CD4-positive, alpha-beta T cell treated with Interleukin-15 for 1 hour (primary cell): ENCODE results near the gene B3GAT1.
"Not testable (repeated sequence)": the region's sequence is repeated elsewhere in the genome, so short reads cannot be mapped to it uniquely, and the experiment has no call there.

Experiments
- DNase-seq: peaks from one replicate; pipeline ENCODE4 v3.0.0-alpha.2; 2020

The B3GAT1 gene, protein sequence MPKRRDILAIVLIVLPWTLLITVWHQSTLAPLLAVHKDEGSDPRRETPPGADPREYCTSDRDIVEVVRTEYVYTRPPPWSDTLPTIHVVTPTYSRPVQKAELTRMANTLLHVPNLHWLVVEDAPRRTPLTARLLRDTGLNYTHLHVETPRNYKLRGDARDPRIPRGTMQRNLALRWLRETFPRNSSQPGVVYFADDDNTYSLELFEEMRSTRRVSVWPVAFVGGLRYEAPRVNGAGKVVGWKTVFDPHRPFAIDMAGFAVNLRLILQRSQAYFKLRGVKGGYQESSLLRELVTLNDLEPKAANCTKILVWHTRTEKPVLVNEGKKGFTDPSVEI

GRCh38 chr11:134412203-134413042 is at the start of gene B3GAT1:
B3GAT1 (minus strand) TSS chr11:134412242; CDS start chr11:134387659, 24,583 bp downstream.
- no peak for DNase-seq

DNA sequence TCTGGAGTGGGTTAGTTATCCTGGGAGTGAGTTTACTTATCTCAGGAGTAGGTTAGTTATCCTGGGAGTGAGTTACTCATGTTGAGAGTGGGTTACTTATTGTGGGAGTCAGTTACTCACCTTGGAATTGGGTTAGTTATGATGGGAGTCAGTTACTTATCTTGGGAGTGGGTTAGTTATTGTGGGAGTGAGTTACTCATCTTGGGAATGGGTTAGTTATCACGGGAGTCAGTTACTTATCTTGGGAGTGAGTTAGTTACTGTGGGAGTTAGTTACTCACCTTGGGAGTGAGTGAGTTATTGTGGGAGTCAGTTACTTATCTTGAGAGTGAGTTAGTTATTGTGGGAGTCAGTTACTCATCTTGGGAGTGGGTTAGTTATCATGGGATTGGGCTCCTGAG is 49.6 kb upstream of the B3GAT1 start:
- no peak for DNase-seq

DNA sequence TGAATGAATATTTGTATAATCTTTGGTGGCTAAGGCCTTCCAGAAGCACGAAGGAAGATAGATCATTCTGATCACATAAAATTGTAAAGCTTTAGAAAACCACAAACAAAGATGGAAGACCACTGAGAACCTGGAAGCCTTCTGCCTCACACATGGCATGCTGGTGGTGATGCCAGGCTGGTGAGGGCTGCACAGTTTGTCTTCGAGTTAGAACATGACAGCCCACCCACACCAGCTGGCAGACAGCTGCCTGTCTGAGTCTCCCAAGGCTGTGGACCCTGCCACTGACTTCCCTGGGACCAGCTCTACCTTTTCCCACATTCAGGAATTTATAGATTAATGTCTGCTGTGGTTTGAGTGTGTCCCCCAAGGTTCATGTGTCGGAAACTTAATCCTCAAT is 48.8 kb upstream of the B3GAT1 start:
- DNase-seq = no peak

- DNase-seq = no peak
These were observed 48.1 kb upstream of the B3GAT1 start for GRCh38 chr11:134460062-134460561.

- DNase-seq = no peak
These were observed 47.4 kb upstream of the B3GAT1 start for GRCh38 chr11:134459246-134460061.

DNA sequence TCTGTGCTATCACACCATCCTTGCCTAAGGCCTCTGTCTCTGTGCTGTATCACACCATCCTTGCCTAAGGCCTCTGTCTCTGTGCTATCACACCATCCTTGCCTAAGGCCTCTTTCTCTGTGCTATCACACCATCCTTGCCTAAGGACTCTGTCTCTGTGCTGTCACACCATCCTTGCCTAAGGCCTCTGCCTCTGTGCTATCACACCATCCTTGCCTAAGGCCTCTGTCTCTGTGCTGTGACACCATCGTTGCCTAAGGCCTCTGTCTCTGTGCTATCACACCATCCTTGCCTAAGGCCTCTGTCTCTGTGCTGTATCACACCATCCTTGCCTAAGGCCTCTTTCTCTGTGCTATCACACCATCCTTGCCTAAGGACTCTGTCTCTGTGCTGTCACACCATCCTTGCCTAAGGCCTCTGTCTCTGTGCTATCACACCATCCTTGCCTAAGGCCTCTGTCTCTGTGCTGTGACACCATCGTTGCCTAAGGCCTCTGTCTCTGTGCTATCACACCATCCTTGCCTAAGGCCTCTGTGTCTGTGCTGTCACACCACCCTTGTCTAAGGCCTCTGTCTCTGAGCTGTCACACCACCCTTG is 45.5 kb upstream of the B3GAT1 start:
- not testable (repeated sequence) for DNase-seq

DNA sequence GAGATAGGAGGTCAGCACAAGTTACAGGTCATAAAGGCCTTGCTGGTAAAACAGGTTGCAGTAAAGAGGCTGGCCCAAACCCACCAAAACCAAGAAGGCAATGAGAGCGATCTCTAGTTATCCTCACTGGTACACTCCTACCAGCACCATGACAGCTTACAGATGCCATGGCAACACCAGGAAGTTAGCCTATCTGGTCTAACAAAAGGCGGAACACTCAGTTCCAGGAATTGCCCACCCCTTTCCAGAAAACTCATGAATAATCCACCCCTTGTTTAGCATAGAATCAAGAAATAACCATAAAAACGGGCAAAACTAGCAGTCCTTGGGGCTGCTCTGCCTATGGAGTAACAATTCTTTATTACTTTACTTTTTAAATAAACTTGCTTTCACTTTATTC is 43.5 kb upstream of the B3GAT1 start:
- DNase-seq = no peak

DNA sequence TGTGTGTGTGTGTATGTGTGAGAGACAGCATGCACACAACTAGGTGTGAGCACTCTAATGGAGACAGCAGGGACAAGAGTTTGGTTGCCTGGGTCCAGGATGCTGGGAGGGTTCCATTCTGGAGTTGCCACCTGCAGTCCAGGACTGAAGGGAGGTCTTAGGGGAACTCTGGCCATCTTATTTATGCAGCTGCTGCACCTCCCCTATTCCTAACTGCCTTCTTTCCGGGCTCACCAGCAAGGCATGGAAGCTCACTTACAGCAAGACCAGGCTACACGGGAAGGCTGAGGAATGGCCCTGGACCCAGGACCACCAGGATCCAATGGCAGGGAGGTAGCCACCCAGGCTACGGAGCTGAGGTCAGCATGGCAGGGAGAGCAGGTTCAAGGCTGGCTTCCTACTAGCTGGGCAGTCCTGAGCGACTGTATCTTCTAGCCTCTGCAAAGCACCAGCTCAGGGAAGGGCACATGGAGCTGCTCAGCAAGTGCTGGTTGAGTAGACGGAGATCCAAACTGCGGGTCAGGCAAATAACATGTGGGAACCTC is 42.2 kb upstream of the B3GAT1 start:
- DNase-seq = no peak

- no peak for DNase-seq
These were observed 41.4 kb upstream of the B3GAT1 start for GRCh38 chr11:134453441-134453840.

- no peak for DNase-seq
These were observed 40.8 kb upstream of the B3GAT1 start for GRCh38 chr11:134452838-134453155.

GRCh38 chr11:134452026-134452837 is 40.2 kb upstream of the B3GAT1 start:
- no peak for DNase-seq

DNA sequence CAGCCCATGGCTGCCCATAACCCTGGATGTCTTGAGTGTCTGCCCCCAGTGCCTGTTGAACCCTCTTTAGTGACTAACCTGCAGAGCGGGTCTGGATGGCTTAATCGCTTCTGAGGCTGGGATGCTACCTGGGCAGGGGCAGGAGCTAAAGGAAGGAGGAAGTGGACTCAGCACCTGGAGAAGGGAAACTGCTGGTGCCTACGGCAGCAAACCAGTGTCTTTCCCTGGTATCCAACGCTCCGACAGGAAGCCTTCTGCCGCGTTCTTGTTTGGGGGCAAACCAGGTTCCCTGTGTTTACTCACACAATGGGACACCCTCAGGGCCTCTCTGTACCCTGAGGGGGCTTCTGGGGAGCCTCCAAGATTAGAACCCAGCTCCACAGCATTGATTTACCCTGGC is 38.1 kb upstream of the B3GAT1 start:
- DNase-seq = no peak

DNA sequence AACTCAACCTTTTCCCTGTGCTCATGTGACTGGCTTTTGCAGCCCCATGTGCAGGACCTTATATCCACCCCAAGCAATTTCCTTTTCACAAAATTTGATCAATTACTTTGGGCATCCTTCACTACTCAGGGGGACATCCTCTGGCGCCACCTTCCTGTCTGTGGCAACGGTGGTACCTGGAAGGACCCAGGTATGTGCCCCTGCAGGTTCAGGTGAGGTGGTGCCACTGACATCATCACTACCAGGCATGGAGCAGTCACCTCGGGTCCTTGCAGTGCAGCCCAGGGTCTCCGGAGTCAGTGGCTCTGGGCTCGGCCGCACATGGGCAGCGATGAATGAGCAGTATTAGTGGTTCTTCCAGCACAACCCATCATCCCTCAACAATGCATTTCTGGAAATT is 37.7 kb upstream of the B3GAT1 start:
- DNase-seq = no peak

GRCh38 chr11:134449051-134449450 is 37.0 kb upstream of the B3GAT1 start:
- DNase-seq = no peak

- DNase-seq = no peak
These were observed 35.7 kb upstream of the B3GAT1 start for GRCh38 chr11:134447696-134448095.

DNA sequence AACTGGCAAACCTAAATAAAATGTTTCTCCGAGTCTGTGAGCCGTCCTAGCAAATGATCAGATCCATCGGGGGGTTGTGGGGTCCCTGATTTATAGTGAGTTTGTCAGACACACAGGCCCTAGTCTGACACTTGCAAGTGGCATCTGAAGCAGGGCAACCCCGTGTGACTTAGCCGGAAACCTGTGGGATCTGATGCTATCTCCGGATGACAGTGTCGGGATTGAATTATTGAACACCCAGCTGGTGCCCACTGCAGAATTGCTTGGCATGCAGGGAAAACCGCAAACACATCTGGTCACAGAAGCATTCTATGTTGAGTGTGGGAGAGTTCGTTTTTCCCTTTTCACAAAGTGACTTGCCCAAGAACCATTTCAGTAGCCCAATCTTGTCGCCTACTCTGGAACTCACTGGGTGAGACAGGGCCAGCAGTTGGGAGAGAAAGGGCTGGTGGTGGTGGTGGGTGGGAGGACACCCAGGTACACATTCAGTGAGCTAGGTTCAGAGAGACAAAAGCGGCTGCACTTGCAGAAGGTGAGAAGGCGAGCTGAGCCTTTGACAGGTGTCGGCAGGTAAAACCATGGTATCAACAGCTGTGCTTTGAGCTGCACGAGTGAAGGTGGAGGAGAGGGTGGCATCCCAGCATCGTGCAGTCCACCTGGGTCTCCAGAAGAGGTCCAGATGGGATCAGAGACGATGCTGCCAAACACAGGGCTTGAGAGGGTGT is 33.7 kb upstream of the B3GAT1 start:
- DNase-seq = no peak

GRCh38 chr11:134444160-134445108 is 32.4 kb upstream of the B3GAT1 start:
- not testable (repeated sequence) for DNase-seq

- DNase-seq = no peak
These were observed 31.2 kb upstream of the B3GAT1 start for GRCh38 chr11:134443246-134443645.

DNA sequence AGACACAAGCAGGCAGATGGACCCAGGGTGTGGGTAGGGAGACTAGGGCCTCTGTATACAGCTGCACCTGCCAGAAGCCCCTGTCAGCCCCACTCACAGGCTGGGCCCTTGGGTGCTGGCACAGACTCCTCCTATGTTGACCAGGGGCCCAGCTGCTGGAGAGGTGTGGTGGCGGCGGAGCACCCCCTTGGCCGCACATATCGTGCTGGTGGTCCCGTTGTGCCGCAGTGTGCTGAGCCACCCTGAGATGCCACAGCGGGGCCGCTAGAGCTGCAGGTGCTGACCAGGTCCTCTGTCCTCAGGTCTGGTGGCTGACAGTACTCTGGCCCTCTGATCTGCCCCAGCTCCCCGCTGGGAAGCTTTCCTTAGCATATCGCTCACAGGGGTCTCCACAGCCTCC is 30.2 kb upstream of the B3GAT1 start:
- DNase-seq = no peak

DNA sequence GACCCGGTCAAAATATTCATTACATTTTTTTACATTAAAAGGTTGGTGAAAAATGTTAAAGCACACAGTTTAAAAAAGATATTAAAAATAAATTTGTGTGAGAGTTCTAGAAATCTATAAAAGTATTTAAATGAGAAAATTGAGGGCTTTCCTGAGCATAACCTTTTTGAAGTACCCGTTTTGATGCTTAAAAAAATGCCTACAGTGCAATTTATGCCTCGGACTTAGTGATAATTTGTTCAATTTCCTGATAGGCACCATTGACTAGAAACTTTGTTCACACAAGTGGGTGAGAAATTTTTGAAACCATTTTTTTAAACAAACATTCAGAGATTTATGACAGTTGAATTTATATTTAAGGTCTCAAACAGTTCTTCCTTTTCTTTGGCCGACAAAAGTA is 29.7 kb upstream of the B3GAT1 start:
- DNase-seq = no peak
